C4-2B (cell line): ENCODE results near the gene CBX2.

Source experiments
- H3K27ac ChIP-seq: fragments of 450-650 bp; 2 replicates; pipeline ENCODE4 v1.5.1; 2017
- ZFX ChIP-seq: fragments of 450-650 bp; IDR thresholded peaks from 2 replicates; pipeline ENCODE4 v1.6.1; 2017
- TF ChIP-seq, protein P1 (sequence below): fragments of 450-650 bp; conservative IDR thresholded peaks from 2 replicates; pipeline ENCODE4 v1.5.1; 2017; ENCODE audit warnings: mild to moderate bottlenecking

Gene CBX2

GRCh38 chr17:79792341-79792871 is 14.5 kb downstream of the CBX2 start:
- no peak overlapping the region for H3K27ac ChIP-seq
- TF ChIP-seq ZFX = no peak
- TF ChIP-seq, protein P1, sequence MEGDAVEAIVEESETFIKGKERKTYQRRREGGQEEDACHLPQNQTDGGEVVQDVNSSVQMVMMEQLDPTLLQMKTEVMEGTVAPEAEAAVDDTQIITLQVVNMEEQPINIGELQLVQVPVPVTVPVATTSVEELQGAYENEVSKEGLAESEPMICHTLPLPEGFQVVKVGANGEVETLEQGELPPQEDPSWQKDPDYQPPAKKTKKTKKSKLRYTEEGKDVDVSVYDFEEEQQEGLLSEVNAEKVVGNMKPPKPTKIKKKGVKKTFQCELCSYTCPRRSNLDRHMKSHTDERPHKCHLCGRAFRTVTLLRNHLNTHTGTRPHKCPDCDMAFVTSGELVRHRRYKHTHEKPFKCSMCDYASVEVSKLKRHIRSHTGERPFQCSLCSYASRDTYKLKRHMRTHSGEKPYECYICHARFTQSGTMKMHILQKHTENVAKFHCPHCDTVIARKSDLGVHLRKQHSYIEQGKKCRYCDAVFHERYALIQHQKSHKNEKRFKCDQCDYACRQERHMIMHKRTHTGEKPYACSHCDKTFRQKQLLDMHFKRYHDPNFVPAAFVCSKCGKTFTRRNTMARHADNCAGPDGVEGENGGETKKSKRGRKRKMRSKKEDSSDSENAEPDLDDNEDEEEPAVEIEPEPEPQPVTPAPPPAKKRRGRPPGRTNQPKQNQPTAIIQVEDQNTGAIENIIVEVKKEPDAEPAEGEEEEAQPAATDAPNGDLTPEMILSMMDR = no peak

GRCh38 chr17:79792984-79793923 is 15.3 kb downstream of the CBX2 start:
- no peak overlapping the region for H3K27ac ChIP-seq
- TF ChIP-seq, protein P1 = no peak
- no peak for TF ChIP-seq ZFX

- TF ChIP-seq, protein P1 = no peak
- no peak for TF ChIP-seq ZFX
- H3K27ac ChIP-seq = no peak overlapping the region
These were observed 16.0 kb downstream of the CBX2 start for GRCh38 chr17:79793924-79794304.

DNA sequence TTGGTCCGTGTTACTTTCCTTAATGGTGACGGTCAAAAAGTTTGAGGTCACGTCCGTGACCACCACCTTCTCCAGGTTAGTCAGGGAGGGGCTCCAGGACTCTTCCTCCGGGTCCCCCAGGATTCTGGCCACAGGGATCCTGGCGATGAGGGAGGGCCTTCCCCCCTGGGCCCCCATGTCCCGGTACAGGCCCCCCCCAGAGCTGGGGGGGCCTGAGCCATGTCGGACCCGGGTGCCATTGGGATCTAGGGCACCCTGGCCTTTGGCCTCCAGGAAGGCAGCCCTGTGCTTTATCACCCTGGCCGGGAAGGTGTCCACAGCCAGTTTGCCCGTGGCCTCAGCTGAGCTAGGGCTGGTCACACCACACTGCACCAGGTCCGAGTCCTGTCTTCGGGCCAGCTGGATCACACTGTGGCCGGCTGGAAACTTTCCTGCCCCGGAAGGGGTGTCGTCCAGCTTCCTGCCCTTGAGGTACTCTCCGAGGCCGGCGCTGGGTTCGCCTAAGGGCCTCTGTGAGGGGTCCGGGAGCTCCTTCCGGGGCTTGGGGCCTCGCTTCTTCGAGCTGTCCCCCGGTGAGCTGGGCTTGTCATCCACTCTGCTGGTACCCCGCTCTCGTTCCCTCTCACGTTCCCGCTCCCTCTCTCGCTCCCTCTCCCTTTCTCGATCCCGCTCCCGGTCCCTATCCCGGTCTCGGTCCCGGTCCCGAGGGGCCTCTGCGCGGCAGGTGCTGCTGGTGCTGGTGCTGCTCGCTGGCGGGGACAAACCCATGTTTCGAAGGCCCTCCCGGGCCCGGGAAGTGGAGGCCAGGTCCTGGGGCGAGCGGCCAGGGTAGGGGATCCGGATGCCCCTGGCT is 16.9 kb downstream of the CBX2 start:
- TF ChIP-seq, protein P1 = no peak
- no peak for TF ChIP-seq ZFX
- peak overlapping the region; percentile 93; the same call in 1 of the 2 replicates for H3K27ac ChIP-seq

GRCh38 chr17:79795795-79796443 is 18.0 kb downstream of the CBX2 start:
- TF ChIP-seq, protein P1 = no peak
- no peak for TF ChIP-seq ZFX
- peak overlapping the region; percentile 93 for H3K27ac ChIP-seq

DNA sequence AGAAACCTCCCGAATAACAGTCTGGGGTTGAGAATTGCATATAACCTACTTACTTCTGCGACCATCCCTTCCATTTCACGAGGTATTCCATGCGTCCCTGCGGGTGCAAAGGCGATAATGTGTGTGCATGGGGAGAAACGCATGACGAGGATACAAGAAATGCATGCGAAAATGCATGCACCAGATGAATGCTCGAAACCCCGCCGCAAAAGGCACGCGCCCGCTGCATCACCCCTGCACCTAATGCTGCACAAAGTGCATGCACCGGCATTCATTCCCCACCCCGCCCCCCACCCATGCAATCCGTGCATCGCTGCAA is 18.5 kb downstream of the CBX2 start:
- peak overlapping the region; percentile 93 for H3K27ac ChIP-seq
- no peak for TF ChIP-seq ZFX
- TF ChIP-seq, protein P1 = no peak
